SU-DHL-6 (cell line): ENCODE data around the gene UNC5B.
A peak's percentile ranks its signal among the peaks of the same experiment; 100 is the strongest.

ENCODE experiments used
- H2AFZ ChIP-seq: fragments of 200-600 bp; sonication (generic); 2 replicates; pipeline ENCODE4 v1.6.1; 2014; ENCODE audit warnings: low read depth, mild to moderate bottlenecking, moderate library complexity, mixed read lengths, antibody characterized with exemption, low read length; ENCODE audit not compliant: severe bottlenecking
- H3F3A ChIP-seq: fragments of 200-600 bp; shearing (Covaris generic); 2 replicates; pipeline ENCODE4 v1.6.0; 2016; ENCODE audit warnings: antibody characterized with exemption, mild to moderate bottlenecking; ENCODE audit not compliant: insufficient read depth
- H3K27ac ChIP-seq: fragments of 200-600 bp; sonication (generic); 2 replicates; pipeline ENCODE4 v1.5.1; 2016; ENCODE audit warnings: low read depth, mild to moderate bottlenecking, low read length, moderate library complexity, mixed read lengths
- H3K27me3 ChIP-seq: fragments of 200-600 bp; sonication (generic), shearing (Covaris generic); 2 replicates; pipeline ENCODE4 v1.6.0; 2014; ENCODE audit warnings: mild to moderate bottlenecking, low read length
- H3K36me3 ChIP-seq: fragments of 200-600 bp; sonication (generic); 2 replicates; pipeline ENCODE4 v1.6.1; 2014; ENCODE audit warnings: mild to moderate bottlenecking, low read length, mixed read lengths
- H3K4me2 ChIP-seq: fragments of 300-600, 200-600 bp; shearing (Covaris generic), sonication (generic); 2 replicates; pipeline ENCODE4 v1.6.0; 2014; ENCODE audit warnings: low read length, low read depth, mild to moderate bottlenecking; ENCODE audit not compliant: poor library complexity, severe bottlenecking
- H3K4me3 ChIP-seq: fragments of 200-600 bp; sonication (generic); 2 replicates; pipeline ENCODE4 v1.5.1; 2014; ENCODE audit warnings: antibody characterized with exemption, low read length, mild to moderate bottlenecking, mixed read lengths; ENCODE audit not compliant: insufficient read depth, poor library complexity, severe bottlenecking
- H3K79me2 ChIP-seq: fragments of 200-600 bp; sonication (generic); 2 replicates; pipeline ENCODE4 v1.6.1; 2014; ENCODE audit warnings: mild to moderate bottlenecking, low read length, moderate library complexity; ENCODE audit not compliant: insufficient read depth
- H3K9ac ChIP-seq: fragments of 200-600 bp; sonication (generic); 2 replicates; pipeline ENCODE4 v1.7.0; 2014; ENCODE audit warnings: mild to moderate bottlenecking, low read length
- H3K9me2 ChIP-seq: fragments of 200-600 bp; sonication (generic); replicated peaks from 2 replicates; pipeline ENCODE4 v1.6.1; 2014; ENCODE audit warnings: low read length; ENCODE audit not compliant: insufficient read depth
- H3K9me3 ChIP-seq: fragments of 200-600 bp; sonication (generic); 2 replicates; pipeline ENCODE4 v1.6.1; 2014; ENCODE audit warnings: low read length, mixed read lengths; ENCODE audit not compliant: insufficient read depth
- H4K20me1 ChIP-seq: fragments of 200-600 bp; sonication (generic); 2 replicates; pipeline ENCODE4 v1.6.1; 2014; ENCODE audit warnings: low read depth, mild to moderate bottlenecking, antibody characterized with exemption, low read length, moderate library complexity, mixed read lengths
- CTCF ChIP-seq: fragments of 200-600 bp; sonication (generic); IDR thresholded peaks from one replicate; pipeline ENCODE4 v1.5.1; 2017; ENCODE audit warnings: antibody characterized with exemption, mild to moderate bottlenecking, low read length, moderate library complexity; ENCODE audit not compliant: insufficient read depth, poor library complexity, severe bottlenecking
- EZH2phosphoT487 ChIP-seq: fragments of 200-600 bp; sonication (generic), shearing (Covaris generic); conservative IDR thresholded peaks from 2 replicates; pipeline ENCODE4 v1.6.1; 2018; ENCODE audit warnings: mild to moderate bottlenecking, antibody characterized with exemption, low read length, moderate library complexity, mixed read lengths

Gene UNC5B

GRCh38 chr10:71314028-71314693, 101.8 kb downstream of the UNC5B start:
- no peaks in the 10 kb centered on the region for H3K9me2 ChIP-seq
- H3K4me3 ChIP-seq: no peak overlapping the region
- no peak overlapping the region for H3K4me2 ChIP-seq
- H3K27me3 ChIP-seq: no peaks in the 10 kb centered on the region
- no peak overlapping the region for H2AFZ ChIP-seq
- H3K9ac ChIP-seq: no peak overlapping the region
- TF ChIP-seq CTCF: peak; percentile 67
- no peak for TF ChIP-seq EZH2phosphoT487
- H3K79me2 ChIP-seq: no peaks in the 10 kb centered on the region
- H3K9me3 ChIP-seq: no peaks in the 10 kb centered on the region
- no peak overlapping the region for H3K27ac ChIP-seq
- no peaks in the 10 kb centered on the region for H3K36me3 ChIP-seq
- H3F3A ChIP-seq: no peaks in the 10 kb centered on the region
- no peaks in the 10 kb centered on the region for H4K20me1 ChIP-seq

- Histone ChIP-seq H3K4me3 (no peak overlapping the region), H4K20me1 (no peaks in the 10 kb centered on the region), H3K27ac (no peak overlapping the region), H3K9ac (no peak overlapping the region), H3K9me2 (no peaks in the 10 kb centered on the region), H3F3A (no peaks in the 10 kb centered on the region), H3K4me2 (no peak overlapping the region), H3K9me3 (no peaks in the 10 kb centered on the region), H3K79me2 (no peaks in the 10 kb centered on the region), H2AFZ (no peak overlapping the region), H3K27me3 (no peaks in the 10 kb centered on the region), H3K36me3 (no peaks in the 10 kb centered on the region)
- no peak for TF ChIP-seq EZH2phosphoT487
- no peak for TF ChIP-seq CTCF
Observed at GRCh38 chr10:71314694-71315225, 102.4 kb downstream of the UNC5B start.

- Histone ChIP-seq H3K4me3 (no peak overlapping the region), H3K27ac (no peak overlapping the region), H3K9me3 (no peaks in the 10 kb centered on the region), H3K27me3 (no peaks in the 10 kb centered on the region), H3F3A (no peaks in the 10 kb centered on the region), H3K9ac (no peak overlapping the region), H3K9me2 (no peaks in the 10 kb centered on the region), H3K79me2 (no peaks in the 10 kb centered on the region), H3K36me3 (no peaks in the 10 kb centered on the region), H4K20me1 (no peaks in the 10 kb centered on the region), H2AFZ (no peak overlapping the region), H3K4me2 (no peak overlapping the region)
- TF ChIP-seq CTCF (no peak), EZH2phosphoT487 (no peak)
Observed at GRCh38 chr10:71316056-71316785, 103.9 kb downstream of the UNC5B start.
